DOHH2 (cell line): ENCODE data around the gene ATP5F1E.

Source experiments
- EZH2phosphoT487 ChIP-seq: fragments of 200-600 bp; sonication (generic); IDR thresholded peaks from 2 replicates; pipeline ENCODE4 v1.6.1; 2017; ENCODE audit warnings: borderline replicate concordance, mild to moderate bottlenecking, antibody characterized with exemption, low read length, moderate library complexity, mixed read lengths
- TF ChIP-seq, protein P1 (sequence below): fragments of 200-600 bp; sonication (generic); IDR thresholded peaks from one replicate; pipeline ENCODE4 v1.5.1; 2014; ENCODE audit warnings: antibody characterized with exemption, mild to moderate bottlenecking, low read depth, low read length; ENCODE audit not compliant: poor library complexity, severe bottlenecking

DNA sequence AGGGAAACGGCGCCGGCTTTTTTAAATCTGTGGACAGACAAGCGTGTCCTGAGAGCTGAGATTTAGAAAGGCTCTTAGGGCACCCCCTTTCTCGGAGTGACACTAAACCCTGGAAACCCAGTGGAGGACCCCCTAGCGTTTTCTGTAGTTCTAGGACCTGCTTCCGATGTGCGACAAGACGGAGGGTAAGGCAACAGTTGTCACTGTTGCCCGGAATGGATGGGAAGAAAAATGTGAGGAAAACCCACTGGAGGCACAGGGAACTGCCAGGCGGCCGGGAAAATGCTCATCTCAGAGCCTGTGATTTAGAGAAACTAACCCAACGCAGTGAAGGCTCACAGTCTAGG lies 551 bp upstream of the ATP5F1E start:
- no peak for TF ChIP-seq EZH2phosphoT487
- TF ChIP-seq, protein P1, sequence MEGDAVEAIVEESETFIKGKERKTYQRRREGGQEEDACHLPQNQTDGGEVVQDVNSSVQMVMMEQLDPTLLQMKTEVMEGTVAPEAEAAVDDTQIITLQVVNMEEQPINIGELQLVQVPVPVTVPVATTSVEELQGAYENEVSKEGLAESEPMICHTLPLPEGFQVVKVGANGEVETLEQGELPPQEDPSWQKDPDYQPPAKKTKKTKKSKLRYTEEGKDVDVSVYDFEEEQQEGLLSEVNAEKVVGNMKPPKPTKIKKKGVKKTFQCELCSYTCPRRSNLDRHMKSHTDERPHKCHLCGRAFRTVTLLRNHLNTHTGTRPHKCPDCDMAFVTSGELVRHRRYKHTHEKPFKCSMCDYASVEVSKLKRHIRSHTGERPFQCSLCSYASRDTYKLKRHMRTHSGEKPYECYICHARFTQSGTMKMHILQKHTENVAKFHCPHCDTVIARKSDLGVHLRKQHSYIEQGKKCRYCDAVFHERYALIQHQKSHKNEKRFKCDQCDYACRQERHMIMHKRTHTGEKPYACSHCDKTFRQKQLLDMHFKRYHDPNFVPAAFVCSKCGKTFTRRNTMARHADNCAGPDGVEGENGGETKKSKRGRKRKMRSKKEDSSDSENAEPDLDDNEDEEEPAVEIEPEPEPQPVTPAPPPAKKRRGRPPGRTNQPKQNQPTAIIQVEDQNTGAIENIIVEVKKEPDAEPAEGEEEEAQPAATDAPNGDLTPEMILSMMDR, result no peak
